HG03378 (cell line): ENCODE measurements around the gene CDK8.

Experiments
- ATAC-seq: cut with Tn5 transposase; IDR thresholded peaks from one replicate; pipeline ENCODE4 v1.9.1; 2021; ENCODE audit warnings: mild to moderate bottlenecking, moderate library complexity; ENCODE audit not compliant: unreplicated experiment

Gene CDK8

GRCh38 chr13:26253787-26254582, at the start of gene CDK8:
Gene CDK8, plus strand, starts transcription at chr13:26254129. Its CDS starts 513 bp downstream, at chr13:26254642.
- peak; percentile 88 for ATAC-seq

- ATAC-seq = no peak
Observed at GRCh38 chr13:26208287-26208686, 45.6 kb upstream of the CDK8 start.

GRCh38 chr13:26213345-26213744, 40.6 kb upstream of the CDK8 start:
- ATAC-seq = no peak

GRCh38 chr13:26213982-26214381, 39.9 kb upstream of the CDK8 start:
- no peak for ATAC-seq

GRCh38 chr13:26216042-26216441, 37.9 kb upstream of the CDK8 start:
- ATAC-seq = no peak

GRCh38 chr13:26219726-26220125, 34.2 kb upstream of the CDK8 start:
- no peak for ATAC-seq

- no peak for ATAC-seq
Observed at GRCh38 chr13:26220575-26220974, 33.4 kb upstream of the CDK8 start.

- ATAC-seq = peak; percentile 24
Observed at GRCh38 chr13:26221399-26221720, 32.6 kb upstream of the CDK8 start.

GRCh38 chr13:26221721-26222519, 32.0 kb upstream of the CDK8 start, which contains the start of gene RNF6:
Gene RNF6, minus strand, starts transcription at chr13:26222314. Its CDS starts 2,665 bp downstream, at chr13:26219649.
- peak; percentile 96 for ATAC-seq

- ATAC-seq = peak; percentile 47
Observed at GRCh38 chr13:26222520-26223046, 31.3 kb upstream of the CDK8 start.

- ATAC-seq = no peak
Observed at GRCh38 chr13:26225896-26226617, 27.9 kb upstream of the CDK8 start.

- ATAC-seq = no peak
Observed at GRCh38 chr13:26227166-26227971, 26.6 kb upstream of the CDK8 start.

- ATAC-seq = no peak
Observed at GRCh38 chr13:26228096-26228495, 25.8 kb upstream of the CDK8 start.

GRCh38 chr13:26229080-26229615, 24.8 kb upstream of the CDK8 start:
- ATAC-seq = no peak

- no peak for ATAC-seq
Observed at GRCh38 chr13:26230703-26231102, 23.2 kb upstream of the CDK8 start.

GRCh38 chr13:26236296-26236695, 17.6 kb upstream of the CDK8 start:
- ATAC-seq = no peak

- no peak for ATAC-seq
Observed at GRCh38 chr13:26246154-26246553, 7.8 kb upstream of the CDK8 start.

- no peak for ATAC-seq
Observed at GRCh38 chr13:26247011-26247410, 6.9 kb upstream of the CDK8 start.

GRCh38 chr13:26247608-26248007, 6.3 kb upstream of the CDK8 start:
- ATAC-seq = no peak

GRCh38 chr13:26249551-26249950, 4.4 kb upstream of the CDK8 start:
- ATAC-seq = no peak
